ENCODE measurements around the gene STARD13. TPM values are rescaled to one million over a fixed set of nuclear protein-coding genes. Genes with fewer than 3 reads are reported as not detected.

STARD13 gene
- polyA plus RNA-seq, 1 donor (not counting 4 experiments of a cell fraction or from before 2014, with no cell fraction given) = 11.9 TPM

DNA sequence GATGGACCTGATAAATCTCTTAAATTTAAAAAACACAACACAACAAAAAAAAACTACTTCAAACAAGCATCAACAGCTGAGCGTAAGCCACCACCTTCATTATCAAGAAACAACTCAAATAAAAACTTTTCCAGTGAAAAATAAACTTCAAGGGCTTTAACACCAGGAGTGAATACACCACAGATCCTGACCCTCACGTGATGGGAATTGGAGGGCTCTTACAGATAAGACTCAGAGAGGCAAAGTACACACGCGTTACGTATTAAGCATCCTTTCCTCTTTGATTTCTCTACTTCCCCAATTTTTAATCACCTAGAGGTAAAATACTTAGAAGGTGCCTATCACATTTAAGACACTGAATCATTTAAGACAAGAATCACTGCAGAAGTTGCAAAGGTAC lies 573 bp upstream of the STARD13 start:
- peak overlapping the region; percentile 96 for H3K9ac ChIP-seq (ENCODE audit: control insufficient read depth, extremely low read depth, insufficient read depth, low read length)
- H4K20me1 ChIP-seq (ENCODE audit: control insufficient read depth, extremely low read depth, insufficient read depth, low read length) = no peaks in the 10 kb centered on the region
- no peaks in the 10 kb centered on the region for H3K36me3 ChIP-seq (ENCODE audit: control insufficient read depth in 2 of 2, extremely low read depth in 1 of 2, insufficient read depth in 2 of 2, low read length in 2 of 2)
- dilution Hi-C loops (cut with MboI; ENCODE audit: extremely low pct_ligation_motif_present, low sequenced_read_pairs) = no loop called here
- peaks cover 33% of the 10 kb centered on the region for H3K79me2 ChIP-seq (ENCODE audit: control insufficient read depth, insufficient read depth, low read length)
- peak overlapping the region; percentile 62 for H2AFZ ChIP-seq (ENCODE audit: control insufficient read depth, low read length)
- H3K4me2 ChIP-seq (ENCODE audit: control insufficient read depth, extremely low read depth, insufficient read depth, low read depth, low read length) = peak overlapping the region; percentile 95
- no peaks in the 10 kb centered on the region for H3K9me1 ChIP-seq (ENCODE audit: control insufficient read depth, extremely low read depth, insufficient read depth, low read length)
- peak overlapping the region; percentile 29 to 98 (median 51) for H3K4me3 ChIP-seq (ENCODE audit: control insufficient read depth in 2 of 3, extremely low read depth in 1 of 3, insufficient read depth in 2 of 3, low read depth in 1 of 3, low read length in 3 of 3)
- DNase-seq (ENCODE audit: low read depth, low spot score) = no peak
- FAIRE-seq = no peak
- H3K27ac ChIP-seq (ENCODE audit: control insufficient read depth, insufficient read depth, low read length) = peak overlapping the region; percentile 98
- TF ChIP-seq EZH2 (IDR thresholded peaks at IDR 0.05; ENCODE audit: low read length) = no peak
- TF ChIP-seq, protein P1, sequence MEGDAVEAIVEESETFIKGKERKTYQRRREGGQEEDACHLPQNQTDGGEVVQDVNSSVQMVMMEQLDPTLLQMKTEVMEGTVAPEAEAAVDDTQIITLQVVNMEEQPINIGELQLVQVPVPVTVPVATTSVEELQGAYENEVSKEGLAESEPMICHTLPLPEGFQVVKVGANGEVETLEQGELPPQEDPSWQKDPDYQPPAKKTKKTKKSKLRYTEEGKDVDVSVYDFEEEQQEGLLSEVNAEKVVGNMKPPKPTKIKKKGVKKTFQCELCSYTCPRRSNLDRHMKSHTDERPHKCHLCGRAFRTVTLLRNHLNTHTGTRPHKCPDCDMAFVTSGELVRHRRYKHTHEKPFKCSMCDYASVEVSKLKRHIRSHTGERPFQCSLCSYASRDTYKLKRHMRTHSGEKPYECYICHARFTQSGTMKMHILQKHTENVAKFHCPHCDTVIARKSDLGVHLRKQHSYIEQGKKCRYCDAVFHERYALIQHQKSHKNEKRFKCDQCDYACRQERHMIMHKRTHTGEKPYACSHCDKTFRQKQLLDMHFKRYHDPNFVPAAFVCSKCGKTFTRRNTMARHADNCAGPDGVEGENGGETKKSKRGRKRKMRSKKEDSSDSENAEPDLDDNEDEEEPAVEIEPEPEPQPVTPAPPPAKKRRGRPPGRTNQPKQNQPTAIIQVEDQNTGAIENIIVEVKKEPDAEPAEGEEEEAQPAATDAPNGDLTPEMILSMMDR (optimal IDR thresholded peaks at IDR 0.05 in 1 of 3, IDR thresholded peaks at IDR 0.05 in 1 of 3, conservative IDR thresholded peaks at IDR 0.05 in 1 of 3; ENCODE audit: extremely low read depth in 1 of 3, insufficient read depth in 2 of 3, low read length in 3 of 3) = no peak
- H3K4me1 ChIP-seq (ENCODE audit: control insufficient read depth, extremely low read depth, insufficient read depth, low read length) = peaks cover 29% of the 10 kb centered on the region
- H3K9me3 ChIP-seq (ENCODE audit: control insufficient read depth, low read depth, low read length) = no peaks in the 10 kb centered on the region
- H3K27me3 ChIP-seq (ENCODE audit: control insufficient read depth, extremely low read depth, insufficient read depth, low read length) = no peaks in the 10 kb centered on the region

DNA sequence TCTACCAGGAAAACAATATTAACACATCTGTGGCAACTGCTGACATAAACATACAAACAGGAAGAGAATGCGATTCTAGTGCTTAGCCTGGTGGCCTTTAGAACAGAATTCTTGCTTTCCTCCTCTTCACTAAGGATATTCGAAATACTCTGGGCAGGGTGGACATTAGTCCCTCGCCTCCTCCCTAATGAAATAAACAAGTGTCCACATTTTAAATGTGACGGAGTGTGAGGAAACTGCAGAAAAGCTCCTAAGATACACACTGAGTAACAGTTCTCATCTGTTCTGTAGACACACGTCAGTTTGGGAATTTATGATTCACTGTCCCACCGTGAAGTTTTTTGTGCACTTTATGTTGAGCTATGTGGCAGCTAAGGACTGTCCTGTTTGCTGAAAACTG lies 639 bp downstream of the STARD13 start:
- H4K20me1 ChIP-seq (ENCODE audit: control insufficient read depth, extremely low read depth, insufficient read depth, low read length) = no peaks in the 10 kb centered on the region
- DNase-seq (ENCODE audit: low read depth, low spot score) (no peak), FAIRE-seq (peak; percentile 44)
- H3K79me2 ChIP-seq (ENCODE audit: control insufficient read depth, insufficient read depth, low read length) = peaks cover 37% of the 10 kb centered on the region
- H3K9me1 ChIP-seq (ENCODE audit: control insufficient read depth, extremely low read depth, insufficient read depth, low read length) = no peaks in the 10 kb centered on the region
- H3K4me3 ChIP-seq (ENCODE audit: control insufficient read depth in 2 of 3, extremely low read depth in 1 of 3, insufficient read depth in 2 of 3, low read depth in 1 of 3, low read length in 3 of 3) = peak overlapping the region; percentile 51 to 98 (median 88)
- H3K9me3 ChIP-seq (ENCODE audit: control insufficient read depth, low read depth, low read length) = no peaks in the 10 kb centered on the region
- no peaks in the 10 kb centered on the region for H3K27me3 ChIP-seq (ENCODE audit: control insufficient read depth, extremely low read depth, insufficient read depth, low read length)
- TF ChIP-seq, protein P1 (optimal IDR thresholded peaks at IDR 0.05 in 1 of 3, IDR thresholded peaks at IDR 0.05 in 1 of 3, conservative IDR thresholded peaks at IDR 0.05 in 1 of 3; ENCODE audit: extremely low read depth in 1 of 3, insufficient read depth in 2 of 3, low read length in 3 of 3) = no peak
- TF ChIP-seq EZH2 (IDR thresholded peaks at IDR 0.05; ENCODE audit: low read length) = no peak
- dilution Hi-C loops (cut with MboI; ENCODE audit: extremely low pct_ligation_motif_present, low sequenced_read_pairs) = no loop called here
- peak overlapping the region; percentile 98 for H3K27ac ChIP-seq (ENCODE audit: control insufficient read depth, insufficient read depth, low read length)
- no peaks in the 10 kb centered on the region for H3K36me3 ChIP-seq (ENCODE audit: control insufficient read depth in 2 of 2, extremely low read depth in 1 of 2, insufficient read depth in 2 of 2, low read length in 2 of 2)
- no peak overlapping the region for H2AFZ ChIP-seq (ENCODE audit: control insufficient read depth, low read length)
- H3K4me2 ChIP-seq (ENCODE audit: control insufficient read depth, extremely low read depth, insufficient read depth, low read depth, low read length) = peak overlapping the region; percentile 95
- peak overlapping the region; percentile 96 for H3K9ac ChIP-seq (ENCODE audit: control insufficient read depth, extremely low read depth, insufficient read depth, low read length)
- peaks cover 41% of the 10 kb centered on the region for H3K4me1 ChIP-seq (ENCODE audit: control insufficient read depth, extremely low read depth, insufficient read depth, low read length)
